Mesodermal cell (in vitro differentiated cells): ENCODE results near the gene INPP5A.
A peak's percentile ranks its signal among the peaks of the same experiment; 100 is the strongest.

ENCODE experiments used
- H3K27ac ChIP-seq: 2 replicates; pipeline ENCODE4 v1.7.0; 2013; ENCODE audit warnings: mild to moderate bottlenecking, low read depth, low read length, moderate library complexity; ENCODE audit not compliant: severe bottlenecking
- H3K36me3 ChIP-seq: 2 replicates; pipeline ENCODE4 v1.7.1; 2013; ENCODE audit warnings: mild to moderate bottlenecking, low read length, moderate library complexity; ENCODE audit not compliant: control insufficient read depth, insufficient read depth
- H3K4me1 ChIP-seq: one replicate; pipeline ENCODE4 v1.7.1; 2013; ENCODE audit warnings: mild to moderate bottlenecking, low read length; ENCODE audit not compliant: insufficient read depth, control insufficient read depth, poor library complexity, severe bottlenecking
- H3K4me3 ChIP-seq: 2 replicates; pipeline ENCODE4 v1.7.0; 2013; ENCODE audit warnings: low read length, control low read depth, mild to moderate bottlenecking; ENCODE audit not compliant: insufficient read depth, poor library complexity, severe bottlenecking; ENCODE audit errors: extremely low read depth
- H3K9me3 ChIP-seq: 2 replicates; pipeline ENCODE4 v1.7.1; 2013; ENCODE audit warnings: mild to moderate bottlenecking, low read length, moderate library complexity; ENCODE audit not compliant: control insufficient read depth
- WGBS, 2 experiments: methylation state at CpG; one replicate each; pipeline ENCODE4 v1.1.5; 2013; ENCODE audit warnings: missing lambda C conversion rate in 2 of 2; ENCODE audit not compliant: insufficient coverage in 2 of 2; 5-methylcytosine and 5-hydroxymethylcytosine counted together

Gene INPP5A

GRCh38 chr10:132588301-132589013 is 50.9 kb downstream of the INPP5A start:
- Histone ChIP-seq H3K27ac (peak overlapping the region; percentile 81), H3K36me3 (peaks cover 7% of the 10 kb centered on the region), H3K4me1 (peaks cover 39% of the 10 kb centered on the region), H3K9me3 (no peaks in the 10 kb centered on the region), H3K4me3 (no peak overlapping the region)
- 80 to 81% methylated on average over 16 to 17 of the region's 25 CpGs for WGBS, 2 experiments

GRCh38 chr10:132589015-132589414 is 51.4 kb downstream of the INPP5A start:
- Histone ChIP-seq H3K36me3 (peaks cover 7% of the 10 kb centered on the region), H3K4me3 (no peak overlapping the region), H3K4me1 (peaks cover 39% of the 10 kb centered on the region), H3K27ac (peak overlapping the region; percentile 81), H3K9me3 (no peaks in the 10 kb centered on the region)
- WGBS, 2 experiments: 88 to 96% methylated on average over 12 to 13 of the region's 14 CpGs

- 96 to 97% methylated on average over 11 to 16 of the region's 16 CpGs for WGBS, 2 experiments
- H3K9me3 ChIP-seq: no peaks in the 10 kb centered on the region
- peaks cover 44% of the 10 kb centered on the region for H3K4me1 ChIP-seq
- peaks cover 7% of the 10 kb centered on the region for H3K36me3 ChIP-seq
- H3K4me3 ChIP-seq: no peak overlapping the region
- H3K27ac ChIP-seq: no peak overlapping the region
Measured at GRCh38 chr10:132589681-132590080, 52.1 kb downstream of the INPP5A start.

- Histone ChIP-seq H3K27ac (no peak overlapping the region), H3K36me3 (peaks cover 7% of the 10 kb centered on the region), H3K4me3 (no peak overlapping the region), H3K4me1 (peaks cover 44% of the 10 kb centered on the region), H3K9me3 (no peaks in the 10 kb centered on the region)
- 95 to 97% methylated on average over 31 to 33 of the region's 33 CpGs for WGBS, 2 experiments
Measured at GRCh38 chr10:132590094-132590751, 52.6 kb downstream of the INPP5A start.

- WGBS, 2 experiments: 93 to 95% methylated on average over 7 to 9 of the region's 10 CpGs
- peaks cover 4% of the 10 kb centered on the region for H3K36me3 ChIP-seq
- peaks cover 44% of the 10 kb centered on the region for H3K4me1 ChIP-seq
- H3K27ac ChIP-seq: no peak overlapping the region
- no peak overlapping the region for H3K4me3 ChIP-seq
- no peaks in the 10 kb centered on the region for H3K9me3 ChIP-seq
Measured at GRCh38 chr10:132590752-132591121, 53.1 kb downstream of the INPP5A start.

GRCh38 chr10:132591166-132591971 is 53.8 kb downstream of the INPP5A start:
- peaks cover 4% of the 10 kb centered on the region for H3K36me3 ChIP-seq
- peaks cover 47% of the 10 kb centered on the region for H3K4me1 ChIP-seq
- H3K27ac ChIP-seq: no peak overlapping the region
- WGBS, 2 experiments: 84 to 86% methylated on average over 18 to 19 of the region's 22 CpGs
- H3K4me3 ChIP-seq: no peak overlapping the region
- H3K9me3 ChIP-seq: no peaks in the 10 kb centered on the region

GRCh38 chr10:132592790-132593383 is 55.3 kb downstream of the INPP5A start:
- no peak overlapping the region for H3K4me3 ChIP-seq
- H3K27ac ChIP-seq: no peak overlapping the region
- WGBS, 2 experiments: 95 to 98% methylated on average over 8 to 11 of the region's 14 CpGs
- H3K4me1 ChIP-seq: peaks cover 37% of the 10 kb centered on the region
- H3K9me3 ChIP-seq: no peaks in the 10 kb centered on the region
- H3K36me3 ChIP-seq: no peaks in the 10 kb centered on the region

GRCh38 chr10:132593389-132593788 is 55.8 kb downstream of the INPP5A start:
- no peak overlapping the region for H3K27ac ChIP-seq
- no CpG with 5 or more reads among the region's 3 CpGs for WGBS, 2 experiments

GRCh38 chr10:132593900-132594876 is 56.6 kb downstream of the INPP5A start:
- whole genome bisulfite sequencing, 2 experiments: 87 to 96% methylated on average over 19 to 20 of the region's 25 CpGs
- Histone ChIP-seq H3K36me3 (no peaks in the 10 kb centered on the region), H3K4me3 (no peak overlapping the region)

More at GRCh38 chr10:132593389-132593788, 55.8 kb downstream of the INPP5A start:
- H3K36me3 ChIP-seq: no peaks in the 10 kb centered on the region
- peaks cover under 1% of the 10 kb centered on the region for H3K9me3 ChIP-seq
- H3K4me1 ChIP-seq: peaks cover 32% of the 10 kb centered on the region
- H3K4me3 ChIP-seq: no peak overlapping the region

More at GRCh38 chr10:132593900-132594876, 56.6 kb downstream of the INPP5A start:
- peaks cover 6% of the 10 kb centered on the region for H3K9me3 ChIP-seq
- H3K4me1 ChIP-seq: peaks cover 24% of the 10 kb centered on the region
- no peak overlapping the region for H3K27ac ChIP-seq
